ENCODE results near the gene CCDC18. TPM values are rescaled to one million over a fixed set of nuclear protein-coding genes. Genes with fewer than 3 reads are reported as not detected.
"Not testable (repeated sequence)": the region's sequence is repeated elsewhere in the genome, so short reads cannot be mapped to it uniquely, and the experiment has no call there.

Gene CCDC18
- total RNA-seq, 1 experiment from 2014 or later, result 9.8 TPM

DNA sequence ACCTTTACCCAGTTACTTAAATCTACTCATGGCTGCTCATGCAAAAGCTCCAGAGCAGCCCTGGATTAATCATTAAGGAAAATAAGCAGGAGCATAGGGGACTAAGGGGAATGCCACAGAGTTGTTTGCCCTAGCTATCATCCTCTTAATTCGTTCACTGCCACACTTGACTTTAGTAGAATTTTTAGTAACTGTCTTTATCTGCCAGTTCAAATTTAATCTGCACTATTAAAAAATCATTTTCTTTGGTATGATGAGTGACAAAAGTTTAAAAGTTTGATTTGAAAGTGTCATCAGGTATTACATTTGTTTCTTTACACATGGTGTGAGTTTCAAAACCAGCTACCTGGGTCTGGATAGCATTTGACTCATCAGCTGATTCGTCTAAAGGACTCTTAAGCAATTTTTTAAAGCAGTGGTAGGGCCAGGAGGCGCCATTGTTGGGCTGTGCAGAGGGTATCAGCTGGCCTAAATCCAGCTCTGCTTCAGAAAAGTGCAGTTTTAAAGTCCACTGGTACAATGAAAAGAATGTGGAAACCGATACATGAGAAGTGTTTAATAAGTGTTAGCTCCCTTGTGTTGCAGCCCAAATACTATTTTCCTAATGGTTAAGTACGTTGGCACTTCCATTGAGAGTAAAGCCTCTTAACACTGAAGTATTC, 95.2 kb downstream of the CCDC18 start:
- in situ Hi-C loops (cut with HindIII; ENCODE audit: low sequenced_read_pairs), result no loop called here
- no peak for DNase-seq (ENCODE audit: low spot score)

GRCh38 chr1:93277530-93277929, 97.0 kb downstream of the CCDC18 start:
- in situ Hi-C loops (cut with HindIII; ENCODE audit: low sequenced_read_pairs); DNase-seq (ENCODE audit: low spot score): not testable (repeated sequence)

DNA sequence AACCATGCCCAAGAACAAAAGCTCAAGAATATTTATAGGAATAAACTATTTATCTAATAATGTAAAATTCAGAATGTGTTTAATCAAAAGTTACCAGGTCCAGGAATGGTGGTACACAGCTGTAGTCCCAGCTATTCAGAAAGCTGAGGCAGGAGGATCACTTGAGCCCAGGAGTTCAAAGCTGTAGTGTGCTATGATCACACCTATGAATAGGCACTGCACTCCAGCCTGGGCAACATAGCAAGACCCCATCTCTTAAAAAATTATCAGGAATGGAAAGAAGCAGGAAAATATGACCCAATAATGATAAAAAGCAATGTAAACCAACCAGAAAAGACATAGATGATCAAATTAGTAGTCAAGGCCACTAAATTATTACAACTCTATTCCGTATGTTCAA, 103.0 kb downstream of the CCDC18 start:
- no peak for DNase-seq (ENCODE audit: low spot score)
- in situ Hi-C loops (cut with HindIII; ENCODE audit: low sequenced_read_pairs), result no loop called here

- in situ Hi-C loops (cut with HindIII; ENCODE audit: low sequenced_read_pairs), result no loop called here
- no peak for DNase-seq (ENCODE audit: low spot score)
These were observed 108.0 kb downstream of the CCDC18 start for GRCh38 chr1:93288558-93288957.

DNA sequence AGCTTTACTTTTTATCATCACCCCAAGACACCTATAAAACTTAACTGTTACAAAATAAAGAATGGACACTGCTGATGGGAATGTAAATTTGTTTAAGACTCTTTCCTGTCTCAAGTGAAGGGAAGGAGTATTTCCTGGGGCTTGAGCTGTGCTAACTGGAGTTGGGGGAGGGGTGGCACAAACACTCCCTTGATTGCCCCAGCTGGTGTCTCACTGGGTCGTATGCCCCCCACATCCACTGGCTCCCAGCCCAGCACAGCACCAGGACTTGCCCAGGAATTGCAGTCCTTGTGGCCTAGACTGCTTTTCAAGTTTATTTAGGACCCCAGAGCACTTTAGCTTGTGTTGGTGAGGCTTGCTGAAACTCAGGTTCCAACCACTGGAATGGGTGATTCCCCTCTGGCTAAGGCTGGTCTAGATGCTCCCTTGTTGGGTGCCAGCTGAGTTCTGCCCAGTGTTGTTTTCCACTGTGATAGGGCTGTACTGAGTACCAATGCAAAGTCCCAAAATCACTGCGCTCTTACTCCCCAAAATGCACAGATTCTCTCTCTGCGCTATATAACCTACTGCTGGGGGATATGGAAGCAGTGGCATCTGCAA, 116.1 kb downstream of the CCDC18 start:
- no peak for DNase-seq (ENCODE audit: low spot score)
- in situ Hi-C loops (cut with HindIII; ENCODE audit: low sequenced_read_pairs), result no loop called here

DNA sequence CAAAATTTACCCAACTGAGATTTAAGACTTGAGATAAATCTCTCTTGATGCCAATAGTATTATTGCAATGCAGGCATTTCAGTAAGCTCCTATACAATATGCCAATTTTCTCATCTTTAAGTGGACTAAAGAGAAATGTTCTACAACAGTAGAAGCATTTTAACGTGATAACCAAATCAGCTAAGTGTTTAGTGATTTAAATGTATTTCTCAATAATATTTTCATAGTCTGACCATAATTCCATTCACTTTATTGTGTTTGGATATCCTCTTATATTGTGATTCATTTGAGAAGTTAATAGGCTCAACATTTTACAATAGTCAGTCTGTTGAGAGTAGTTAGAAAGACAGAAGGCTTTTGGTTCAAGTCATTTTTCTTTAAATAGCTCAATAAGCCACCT, 120.6 kb downstream of the CCDC18 start:
- in situ Hi-C loops (cut with HindIII; ENCODE audit: low sequenced_read_pairs), result no loop called here
- DNase-seq (ENCODE audit: low spot score), result no peak

DNA sequence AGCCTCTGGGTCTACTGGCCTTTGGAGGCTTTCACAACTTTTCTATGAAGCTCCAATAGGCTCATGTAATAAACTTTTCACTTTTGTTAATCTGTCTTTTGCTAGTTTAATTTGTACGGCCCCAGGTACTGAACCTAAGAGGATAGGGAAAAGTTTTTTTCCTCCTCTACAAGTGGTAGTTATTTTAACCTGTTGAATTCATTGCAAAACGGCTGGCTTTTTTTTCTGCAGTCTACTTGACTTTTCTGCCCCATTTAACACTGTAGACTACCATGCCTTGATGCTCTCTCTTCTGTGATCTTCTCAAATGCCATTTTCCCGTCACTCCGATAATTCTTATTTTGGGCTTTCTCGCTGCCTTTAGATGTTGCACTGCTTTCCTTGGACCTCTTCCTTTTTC, 121.6 kb downstream of the CCDC18 start:
- in situ Hi-C loops (cut with HindIII; ENCODE audit: low sequenced_read_pairs), result no loop called here
- no peak for DNase-seq (ENCODE audit: low spot score)

DNA sequence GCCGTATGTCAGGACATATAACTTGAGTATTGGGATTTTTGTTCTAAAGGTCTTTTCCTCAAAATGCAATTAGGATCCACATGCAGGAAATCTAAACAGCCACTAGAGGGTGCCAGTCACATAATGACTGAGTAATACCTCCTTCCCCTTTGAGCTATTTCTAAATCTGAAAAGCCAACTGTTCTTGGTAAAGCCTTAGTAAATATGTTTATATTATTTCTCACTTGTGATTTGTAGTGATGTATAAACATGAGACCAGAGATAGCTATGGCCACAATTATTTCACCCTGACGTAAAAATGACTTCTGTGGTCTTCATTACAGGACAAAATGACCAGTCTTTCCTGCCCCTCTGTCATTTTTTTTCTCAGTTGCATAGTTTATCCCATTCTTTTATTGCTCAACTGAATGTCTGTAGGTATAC, 124.2 kb downstream of the CCDC18 start:
- DNase-seq (ENCODE audit: low spot score), result peak; percentile 72
- in situ Hi-C loops (cut with HindIII; ENCODE audit: low sequenced_read_pairs), result no loop called here

GRCh38 chr1:93306920-93307319, 126.4 kb downstream of the CCDC18 start:
- DNase-seq (ENCODE audit: low spot score), result no peak
- in situ Hi-C loops (cut with HindIII; ENCODE audit: low sequenced_read_pairs), result no loop called here

DNA sequence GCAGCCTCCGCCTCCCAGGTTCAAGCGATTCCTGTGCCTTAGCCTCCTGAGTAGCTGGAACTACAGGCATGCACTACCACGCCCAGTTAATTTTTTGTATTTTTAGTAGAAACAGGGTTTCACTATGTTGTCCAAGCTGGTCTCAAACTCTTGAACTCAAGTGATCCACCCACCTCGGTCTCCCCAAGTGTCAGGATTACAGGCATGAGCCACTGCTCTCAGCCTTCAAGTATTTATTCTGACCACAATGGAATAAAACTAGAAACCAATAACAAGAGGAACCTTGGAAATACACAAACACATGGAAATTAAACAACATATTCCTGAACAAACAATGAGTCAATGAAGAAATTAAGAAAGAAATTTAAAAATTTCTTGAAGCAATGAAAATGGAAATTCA, 132.5 kb downstream of the CCDC18 start:
- in situ Hi-C loops (cut with HindIII; ENCODE audit: low sequenced_read_pairs), result no loop called here
- DNase-seq (ENCODE audit: low spot score), result no peak

DNA sequence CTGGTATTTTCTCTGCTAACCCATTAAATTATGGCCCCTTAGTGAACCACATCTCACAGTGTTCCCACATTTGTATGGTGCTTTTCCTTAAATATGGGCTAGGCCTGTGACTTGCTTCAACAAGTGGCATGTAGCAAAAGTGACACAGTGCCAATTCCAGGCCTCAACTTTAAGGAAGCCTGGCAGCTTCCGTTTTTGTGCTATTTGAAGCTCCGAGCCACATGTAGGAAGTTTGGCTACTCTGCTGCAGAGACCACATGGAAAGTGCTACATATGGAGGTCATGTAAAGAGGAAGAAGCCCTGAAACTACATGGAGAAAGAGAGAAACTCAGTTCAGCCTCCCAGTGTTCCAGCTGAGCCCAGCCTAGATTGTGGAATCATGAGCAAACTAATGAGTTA, 136.7 kb downstream of the CCDC18 start:
- DNase-seq (ENCODE audit: low spot score), result no peak
- in situ Hi-C loops (cut with HindIII; ENCODE audit: low sequenced_read_pairs), result no loop called here

GRCh38 chr1:93317943-93318342, 137.4 kb downstream of the CCDC18 start:
- in situ Hi-C loops (cut with HindIII; ENCODE audit: low sequenced_read_pairs), result no loop called here

GRCh38 chr1:93321720-93322119, 141.2 kb downstream of the CCDC18 start:
- in situ Hi-C loops (cut with HindIII; ENCODE audit: low sequenced_read_pairs), result no loop called here
- DNase-seq (ENCODE audit: low spot score), result no peak

More at GRCh38 chr1:93317943-93318342, 137.4 kb downstream of the CCDC18 start:
- no peak for DNase-seq (ENCODE audit: low spot score)

DNA sequence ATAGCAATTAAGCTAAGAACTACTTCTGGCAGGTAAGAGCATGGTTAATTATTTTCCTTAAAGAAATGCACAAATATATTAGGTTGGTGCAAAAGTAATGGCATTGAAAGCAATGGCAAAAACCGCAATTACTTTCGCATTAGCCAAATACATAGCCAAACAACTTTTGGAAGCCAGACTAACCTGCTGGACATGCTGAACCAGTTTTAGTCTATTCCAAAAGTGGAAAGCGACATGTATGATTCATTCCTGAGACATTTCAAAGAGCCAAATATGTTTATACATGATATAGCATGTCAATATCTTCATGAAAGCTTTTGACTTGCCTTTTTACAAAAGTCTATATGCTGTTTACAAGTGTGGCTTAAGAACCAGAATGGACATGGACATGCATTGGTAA, 141.8 kb downstream of the CCDC18 start:
- in situ Hi-C loops (cut with HindIII; ENCODE audit: low sequenced_read_pairs), result no loop called here
- no peak for DNase-seq (ENCODE audit: low spot score)

- DNase-seq (ENCODE audit: low spot score), result no peak
- in situ Hi-C loops (cut with HindIII; ENCODE audit: low sequenced_read_pairs), result no loop called here
These were observed 142.8 kb downstream of the CCDC18 start for GRCh38 chr1:93323185-93323820.

- no peak for DNase-seq (ENCODE audit: low spot score)
- in situ Hi-C loops (cut with HindIII; ENCODE audit: low sequenced_read_pairs), result no loop called here
These were observed 144.3 kb downstream of the CCDC18 start for GRCh38 chr1:93324486-93325464.
